NCI-H1436 treated with DMSO at 0.1 percent for 48 hours (cell line): ENCODE data around the gene SYAP1.
"Not testable (repeated sequence)": the region's sequence is repeated elsewhere in the genome, so short reads cannot be mapped to it uniquely, and the experiment has no call there.

Source experiments
- DNase-seq: peaks from one replicate; lab custom pipeline; 2025; lab: John Stamatoyannopoulos, UW

SYAP1 gene

GRCh38 chrX:16719334-16720084 is at the start of gene SYAP1:
SYAP1 (plus strand) TSS chrX:16719612; CDS start chrX:16719725, 113 bp downstream.
- DNase-seq, result peak; percentile 51

GRCh38 chrX:16671005-16671404 is 48.4 kb upstream of the SYAP1 start:
- no peak for DNase-seq

- DNase-seq, result no peak
Observed at GRCh38 chrX:16678689-16679088, 40.7 kb upstream of the SYAP1 start.

- DNase-seq, result no peak
Observed at GRCh38 chrX:16683007-16683664, 36.3 kb upstream of the SYAP1 start.

GRCh38 chrX:16687514-16687913 is 31.9 kb upstream of the SYAP1 start:
- DNase-seq, result no peak

GRCh38 chrX:16695079-16695676 is 24.2 kb upstream of the SYAP1 start:
- no peak for DNase-seq

GRCh38 chrX:16696956-16697355 is 22.5 kb upstream of the SYAP1 start:
- DNase-seq, result no peak

GRCh38 chrX:16699389-16699788 is 20.0 kb upstream of the SYAP1 start:
- no peak for DNase-seq

- DNase-seq, result no peak
Observed at GRCh38 chrX:16700734-16701133, 18.7 kb upstream of the SYAP1 start.

- DNase-seq, result no peak
Observed at GRCh38 chrX:16702700-16703599, 16.5 kb upstream of the SYAP1 start.

GRCh38 chrX:16705370-16705769 is 14.0 kb upstream of the SYAP1 start:
- no peak for DNase-seq

GRCh38 chrX:16708016-16708415 is 11.4 kb upstream of the SYAP1 start:
- no peak for DNase-seq

GRCh38 chrX:16711219-16711811 is 8.1 kb upstream of the SYAP1 start:
- DNase-seq, result no peak

- DNase-seq, result no peak
Observed at GRCh38 chrX:16711893-16712547, 7.4 kb upstream of the SYAP1 start.

GRCh38 chrX:16712548-16713155 is 6.8 kb upstream of the SYAP1 start, which contains the start of gene CTPS2:
CTPS2 (minus strand) TSS chrX:16712669; CDS start chrX:16702902, 9,767 bp downstream.
- no peak for DNase-seq

GRCh38 chrX:16714504-16714903 is 4.9 kb upstream of the SYAP1 start:
- DNase-seq, result no peak

- not testable (repeated sequence) for DNase-seq
Observed at GRCh38 chrX:16715638-16716037, 3.8 kb upstream of the SYAP1 start.

GRCh38 chrX:16716451-16716850 is 3.0 kb upstream of the SYAP1 start:
- DNase-seq, result not testable (repeated sequence)

- DNase-seq, result no peak
Observed at GRCh38 chrX:16718824-16719333, 533 bp upstream of the SYAP1 start.

GRCh38 chrX:16722481-16722880 is 3.1 kb downstream of the SYAP1 start:
- no peak for DNase-seq
